GM18868 (cell line): ENCODE results near the gene FHIP1B.

Experiments used
- ATAC-seq: cut with Tn5 transposase; IDR thresholded peaks from one replicate; pipeline ENCODE4 v1.9.1; 2021; ENCODE audit warnings: mild to moderate bottlenecking, moderate library complexity; ENCODE audit not compliant: unreplicated experiment

FHIP1B gene

GRCh38 chr11:6240781-6241180 lies 6.3 kb upstream of the FHIP1B start:
- ATAC-seq = no peak

- ATAC-seq = no peak
Observed at GRCh38 chr11:6240139-6240538, 5.7 kb upstream of the FHIP1B start.

DNA sequence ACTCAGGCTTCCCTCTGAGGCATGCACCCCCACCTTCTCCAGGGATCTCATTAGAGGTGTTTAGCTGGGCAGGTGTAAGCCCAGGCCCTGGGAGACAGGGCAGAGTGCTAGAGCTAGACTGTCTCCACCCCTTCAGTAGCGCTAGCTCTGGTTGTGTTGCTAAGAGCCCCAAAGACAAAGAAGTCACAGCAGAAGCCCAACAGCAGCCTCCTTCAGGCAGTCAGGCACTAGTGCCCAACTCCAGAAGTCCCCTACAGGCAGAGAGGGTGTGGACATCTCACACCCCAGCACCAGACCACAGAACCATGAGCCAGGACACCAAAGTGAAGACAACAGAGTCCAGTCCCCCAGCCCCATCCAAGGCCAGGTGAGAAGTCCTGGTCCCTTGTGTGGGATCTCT lies 4.5 kb upstream of the FHIP1B start, which contains the start of gene CNGA4:
Gene CNGA4, plus strand, starts transcription at position 188 of the 400 bp plus-strand sequence. Its CDS starts 118 bp downstream, at position 306.
- no peak for ATAC-seq

- no peak for ATAC-seq
Observed at GRCh38 chr11:6237761-6238302, 3.4 kb upstream of the FHIP1B start.

DNA sequence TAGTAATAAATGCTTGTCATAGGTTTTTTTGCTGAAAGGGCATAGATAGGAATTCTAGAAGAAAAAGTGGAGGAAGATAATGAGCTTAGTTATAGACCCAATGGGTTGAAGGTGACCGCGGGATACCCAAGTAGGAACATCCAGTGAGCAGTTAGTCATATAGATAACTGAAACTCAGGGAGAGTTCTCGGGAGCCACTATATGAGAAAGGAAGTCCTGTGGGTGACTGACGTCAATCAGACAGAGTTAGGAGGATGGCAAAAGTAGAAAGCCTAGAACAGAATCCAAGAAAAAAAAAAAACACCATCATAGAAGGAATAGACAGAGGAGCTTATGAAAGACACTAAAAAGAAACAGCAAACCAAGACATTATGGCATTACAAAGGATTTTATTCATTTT lies 2.8 kb upstream of the FHIP1B start:
- ATAC-seq = no peak

GRCh38 chr11:6233984-6234386 lies 451 bp downstream of the FHIP1B start:
- ATAC-seq = no peak

- ATAC-seq = no peak
Observed at GRCh38 chr11:6232899-6233298, 1.5 kb downstream of the FHIP1B start.

DNA sequence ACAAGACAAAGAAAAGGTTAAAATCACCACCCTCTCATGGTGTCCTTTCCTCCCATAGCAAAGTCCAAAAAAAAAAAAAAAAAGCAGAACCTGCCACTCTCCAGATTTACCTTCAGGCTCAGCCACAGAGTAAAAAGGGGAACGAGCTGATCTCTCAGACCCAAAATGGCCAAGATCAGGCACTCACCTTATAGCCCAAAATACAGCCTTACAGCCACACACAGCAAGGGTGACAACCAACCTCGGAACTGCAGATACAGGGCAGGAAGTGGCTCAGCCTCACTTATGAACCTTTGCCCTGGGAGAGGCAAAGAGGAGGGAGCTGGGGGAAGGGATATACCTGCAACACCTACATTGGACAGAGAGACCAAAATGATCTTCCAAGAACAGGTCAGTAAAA lies 4.5 kb downstream of the FHIP1B start:
- ATAC-seq = no peak

DNA sequence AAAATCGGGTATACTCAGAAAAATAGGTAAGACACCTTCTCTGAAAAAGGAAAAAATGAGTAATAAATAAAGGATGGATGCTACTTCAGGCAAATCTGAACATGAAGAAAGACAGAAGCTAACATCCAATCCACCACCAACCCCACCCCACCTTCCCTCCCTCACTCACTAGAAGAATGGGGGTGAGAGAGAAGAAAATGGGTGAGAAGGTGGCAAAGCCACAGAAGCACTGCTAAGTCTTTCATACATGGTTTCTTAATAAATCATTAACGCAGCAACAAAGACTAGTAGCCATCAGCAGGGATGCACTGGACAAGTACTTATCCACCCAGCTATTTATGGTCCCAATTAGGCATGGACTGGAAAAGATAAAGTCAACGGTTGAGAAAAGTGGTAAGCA lies 5.9 kb downstream of the FHIP1B start:
- ATAC-seq = no peak

DNA sequence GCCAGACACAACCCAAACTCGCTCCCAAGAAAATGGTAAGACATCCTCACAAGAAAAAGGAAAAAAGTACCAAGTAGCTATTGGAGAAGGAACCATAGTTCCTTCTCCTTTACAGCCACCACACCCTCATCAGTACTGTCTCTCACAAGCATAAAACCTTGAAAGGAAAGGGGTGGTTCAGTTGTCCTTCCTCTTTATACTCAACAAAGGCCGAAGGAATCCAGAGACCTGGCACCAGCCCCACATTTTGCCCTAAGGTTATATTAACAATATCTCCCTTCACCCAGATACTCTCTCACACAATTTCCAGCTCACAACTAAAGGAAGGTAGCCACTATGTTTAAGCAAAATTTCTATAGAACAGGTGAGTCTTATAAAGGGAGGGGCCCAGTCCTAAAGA lies 8.5 kb downstream of the FHIP1B start:
- no peak for ATAC-seq

GRCh38 chr11:6225024-6225423 lies 9.4 kb downstream of the FHIP1B start:
- no peak for ATAC-seq

GRCh38 chr11:6224421-6224820 lies 10.0 kb downstream of the FHIP1B start:
- no peak for ATAC-seq

GRCh38 chr11:6223854-6224253 lies 10.6 kb downstream of the FHIP1B start:
- no peak for ATAC-seq

DNA sequence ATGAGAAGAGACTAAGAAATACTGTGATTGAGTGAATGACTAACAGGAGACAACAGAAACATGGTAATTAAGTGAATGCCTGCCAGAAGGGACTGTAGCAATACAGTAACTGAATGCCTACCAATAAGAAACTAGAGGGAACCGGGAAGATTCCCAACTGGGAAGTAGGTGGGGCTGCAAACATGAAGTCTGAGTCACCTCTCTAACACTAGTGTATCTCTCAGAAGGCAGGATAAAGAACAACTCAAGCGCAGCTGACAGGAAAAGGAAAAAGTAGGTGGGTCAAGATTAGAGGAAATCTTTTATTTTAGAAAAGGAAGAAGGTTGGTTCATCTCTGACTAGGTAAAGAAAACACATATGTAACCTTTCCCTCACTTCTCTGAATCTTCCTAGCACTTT lies 15.1 kb downstream of the FHIP1B start:
- no peak for ATAC-seq

DNA sequence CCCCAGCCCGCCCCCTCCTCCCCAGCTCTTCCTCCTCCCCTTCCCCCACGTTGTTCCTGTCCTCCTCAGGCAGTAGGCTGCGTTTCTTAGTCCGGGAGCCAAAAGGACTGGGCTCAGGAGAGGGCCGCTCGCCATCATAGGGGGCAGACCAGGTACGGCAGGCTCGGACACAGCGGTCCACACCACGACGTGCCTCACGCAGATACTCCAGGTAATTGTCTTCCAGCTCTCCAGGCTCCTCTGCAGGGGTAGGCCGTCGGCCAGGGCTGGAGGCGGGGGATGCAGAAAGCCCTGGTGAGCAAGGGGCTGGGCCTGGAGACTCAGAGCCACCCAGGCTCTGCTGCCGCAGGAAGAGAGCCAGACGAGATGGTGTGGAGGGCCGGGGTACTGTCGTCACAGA lies 16.7 kb downstream of the FHIP1B start:
- no peak for ATAC-seq

GRCh38 chr11:6216501-6216900 lies 17.9 kb downstream of the FHIP1B start:
- ATAC-seq = no peak

DNA sequence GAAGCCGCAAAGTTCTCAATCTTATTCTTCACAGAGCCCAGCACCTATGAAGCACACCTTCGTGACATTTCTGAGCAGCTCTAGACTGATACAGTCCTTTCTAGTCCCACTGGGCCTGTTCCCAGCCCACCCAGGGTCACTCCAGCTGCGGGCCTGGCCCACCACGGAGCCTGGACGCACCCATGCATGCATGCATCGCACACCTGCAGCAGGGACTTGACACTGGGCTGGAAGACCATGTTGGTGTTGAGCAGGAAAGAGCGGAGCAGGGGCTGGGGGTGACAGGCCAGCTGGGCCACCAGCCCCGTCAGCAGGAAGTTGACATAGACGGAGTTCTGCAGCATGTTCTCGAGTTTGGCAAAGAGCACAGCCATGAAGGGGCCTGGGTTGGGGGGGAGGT lies 19.9 kb downstream of the FHIP1B start:
- ATAC-seq = no peak

GRCh38 chr11:6210274-6210955 lies 24.0 kb downstream of the FHIP1B start:
- no peak for ATAC-seq

- no peak for ATAC-seq
Observed at GRCh38 chr11:6209801-6210200, 24.6 kb downstream of the FHIP1B start.

GRCh38 chr11:6206456-6207180 lies 27.8 kb downstream of the FHIP1B start:
- no peak for ATAC-seq

DNA sequence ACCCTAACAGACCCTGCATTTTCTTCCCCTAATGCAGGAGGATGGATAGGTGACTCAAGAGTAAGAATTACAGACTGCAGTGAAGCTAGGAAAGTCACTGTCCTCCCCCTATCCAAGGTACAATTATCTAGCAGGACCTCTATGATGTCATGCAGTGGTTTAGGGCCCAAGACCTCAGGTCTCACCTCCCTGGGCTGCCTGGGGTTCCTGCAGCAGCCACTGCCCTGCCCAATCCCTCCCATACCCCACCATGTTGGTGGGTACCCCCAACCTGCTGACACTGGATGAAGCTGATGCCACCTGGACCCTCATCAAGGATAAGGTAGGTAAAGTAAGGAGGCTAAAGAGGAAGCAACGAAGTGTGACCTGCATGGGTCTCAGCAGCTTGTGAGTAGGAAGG lies 29.1 kb downstream of the FHIP1B start, which contains the start of gene C11orf42:
Gene C11orf42, plus strand, starts transcription at position 192 of the 400 bp plus-strand sequence. Its CDS starts 59 bp downstream, at position 251.
- no peak for ATAC-seq

DNA sequence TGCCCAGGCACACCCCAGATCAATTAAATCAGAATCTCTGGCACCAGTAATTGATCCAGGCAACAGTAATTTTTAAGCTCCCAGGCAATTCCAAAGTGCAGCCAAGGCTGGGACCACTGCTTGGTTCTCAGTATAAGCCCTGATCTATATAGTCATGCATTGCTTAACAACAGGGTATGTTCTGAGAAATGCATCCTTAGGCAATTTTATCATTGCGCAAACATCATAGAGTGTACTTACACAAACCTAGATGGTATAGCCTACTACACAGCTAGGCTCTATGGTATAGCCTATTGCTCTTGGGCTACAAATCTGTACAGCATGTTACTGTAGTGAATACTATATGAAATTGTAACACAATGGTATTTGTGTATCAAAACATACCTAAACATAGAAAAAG lies 29.7 kb downstream of the FHIP1B start:
- ATAC-seq = no peak
